ENCODE data around the gene PCNX2.

The PCNX2 gene

DNA sequence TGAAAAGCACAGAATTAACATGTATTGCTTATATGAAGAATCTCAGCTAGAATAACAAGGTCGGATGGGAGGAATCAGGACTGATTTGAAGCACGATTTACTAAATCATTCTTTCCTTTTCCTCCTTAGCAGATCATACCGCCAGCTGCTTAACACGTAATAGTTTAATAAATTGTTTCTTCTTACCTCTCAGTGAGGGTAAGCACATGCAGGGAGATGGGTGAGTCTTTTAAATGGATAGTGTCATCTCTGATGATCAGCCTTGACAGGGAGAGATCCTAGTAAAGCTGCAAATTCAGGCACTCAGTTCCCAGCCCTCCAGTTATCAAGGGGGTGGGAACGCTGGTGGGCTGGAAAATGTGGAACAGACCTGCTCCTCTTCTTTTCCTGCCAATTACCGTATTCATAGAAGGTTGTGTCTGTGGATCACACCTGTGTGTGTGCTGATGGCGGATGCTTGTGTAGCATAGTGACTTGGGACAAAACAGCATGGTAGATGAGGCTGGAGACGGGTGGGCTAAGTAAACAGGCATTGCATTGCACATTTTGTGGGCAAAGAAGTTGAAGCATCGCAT is 314.5 kb downstream of the PCNX2 start:
- no peak for DNase-seq

DNA sequence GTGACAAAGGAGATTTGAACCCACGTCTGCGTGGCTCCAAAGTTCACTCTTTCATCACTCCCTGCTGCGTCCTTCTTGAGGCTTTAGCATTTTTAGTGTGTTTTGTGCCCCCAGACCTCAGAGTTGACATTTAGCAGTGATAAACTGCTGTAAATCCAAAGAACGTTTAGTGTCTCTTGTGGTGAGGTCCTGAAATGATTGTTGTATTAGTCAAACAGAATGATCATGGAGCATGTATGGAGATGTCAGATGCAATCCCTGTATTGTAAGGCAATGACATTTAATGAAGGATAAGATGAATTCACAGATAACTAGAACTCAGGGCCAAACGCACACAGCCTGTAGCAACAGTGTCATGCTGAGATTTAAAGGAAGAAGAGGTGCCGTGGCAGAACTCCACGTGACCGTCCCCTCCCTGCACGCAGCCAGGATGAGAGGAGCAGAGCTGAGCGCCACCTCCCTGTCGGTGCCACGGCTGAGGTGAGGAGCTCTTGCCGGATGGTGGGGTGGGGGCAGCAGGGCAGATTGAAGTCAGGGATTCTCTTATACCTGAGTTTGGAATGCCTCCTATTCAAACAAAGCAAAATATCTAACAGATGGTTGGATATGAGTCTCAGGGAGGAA is 315.1 kb downstream of the PCNX2 start:
- no peak for DNase-seq

GRCh38 chr1:232979558-232979957 is 316.0 kb downstream of the PCNX2 start:
- DNase-seq, result no peak

DNA sequence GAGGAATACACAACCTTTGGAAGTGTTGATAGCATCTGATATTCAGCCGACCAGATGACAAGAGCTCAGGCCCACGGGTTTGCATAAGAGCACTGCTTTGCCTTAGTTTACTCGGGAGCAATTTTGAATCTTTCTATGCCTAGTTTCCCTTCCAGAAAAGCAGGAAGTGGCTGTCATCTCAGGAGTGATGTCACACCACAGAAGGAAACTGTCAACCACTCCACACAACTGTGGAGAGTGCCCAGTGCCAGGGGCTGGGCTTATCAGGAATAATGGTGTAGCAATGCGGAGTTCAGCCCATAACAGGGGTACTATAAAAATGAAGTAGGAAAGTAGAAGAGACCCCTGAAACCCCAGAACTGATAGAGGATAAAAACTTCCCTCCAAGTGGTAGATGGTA is 316.7 kb downstream of the PCNX2 start:
- DNase-seq, result no peak

- no peak for DNase-seq
Observed at GRCh38 chr1:232978091-232978634, 317.4 kb downstream of the PCNX2 start.

GRCh38 chr1:232974971-232975370 is 320.6 kb downstream of the PCNX2 start:
- DNase-seq, result no peak

GRCh38 chr1:232973652-232974611 is 321.6 kb downstream of the PCNX2 start:
- no peak for DNase-seq

GRCh38 chr1:232970508-232970907 is 325.0 kb downstream of the PCNX2 start:
- no peak for DNase-seq

GRCh38 chr1:232969799-232970198 is 325.7 kb downstream of the PCNX2 start:
- no peak for DNase-seq

- DNase-seq, result no peak
Observed at GRCh38 chr1:232968965-232969364, 326.6 kb downstream of the PCNX2 start.

DNA sequence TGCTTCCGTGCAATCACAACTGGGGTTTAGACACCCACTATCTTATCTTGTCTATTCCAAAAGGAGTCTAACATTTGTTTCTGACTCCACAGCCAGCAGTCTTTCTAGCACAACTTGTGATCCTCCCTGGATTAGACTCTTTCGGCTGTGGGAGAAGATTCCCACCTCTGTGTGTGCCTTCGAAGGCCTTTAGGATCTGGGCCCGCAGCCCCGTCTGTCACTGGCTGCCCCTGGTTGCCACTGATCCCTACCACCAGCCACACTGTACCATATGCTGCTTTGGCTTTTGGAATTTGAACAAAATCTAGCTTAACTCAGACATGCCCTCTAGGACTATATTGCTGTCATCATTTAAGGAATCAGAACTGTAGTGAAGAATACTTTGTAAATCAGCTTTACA is 327.1 kb downstream of the PCNX2 start:
- no peak for DNase-seq

GRCh38 chr1:232966663-232967062 is 328.9 kb downstream of the PCNX2 start:
- DNase-seq, result no peak

DNA sequence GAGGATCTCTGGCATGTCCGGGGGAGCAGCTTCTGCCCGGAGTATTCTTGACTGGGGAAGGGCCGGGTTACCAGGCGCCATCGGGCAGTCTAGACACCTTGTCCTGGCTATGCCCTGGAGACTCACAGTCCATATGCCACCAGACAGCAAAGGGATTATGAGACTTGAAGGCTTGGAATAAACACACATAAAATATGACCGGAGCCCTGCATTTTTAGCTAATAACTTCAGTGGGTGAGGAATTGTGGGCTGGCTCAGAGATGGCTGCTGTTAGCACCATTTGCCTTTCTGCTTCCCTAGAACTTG is 329.7 kb downstream of the PCNX2 start:
- no peak for DNase-seq

DNA sequence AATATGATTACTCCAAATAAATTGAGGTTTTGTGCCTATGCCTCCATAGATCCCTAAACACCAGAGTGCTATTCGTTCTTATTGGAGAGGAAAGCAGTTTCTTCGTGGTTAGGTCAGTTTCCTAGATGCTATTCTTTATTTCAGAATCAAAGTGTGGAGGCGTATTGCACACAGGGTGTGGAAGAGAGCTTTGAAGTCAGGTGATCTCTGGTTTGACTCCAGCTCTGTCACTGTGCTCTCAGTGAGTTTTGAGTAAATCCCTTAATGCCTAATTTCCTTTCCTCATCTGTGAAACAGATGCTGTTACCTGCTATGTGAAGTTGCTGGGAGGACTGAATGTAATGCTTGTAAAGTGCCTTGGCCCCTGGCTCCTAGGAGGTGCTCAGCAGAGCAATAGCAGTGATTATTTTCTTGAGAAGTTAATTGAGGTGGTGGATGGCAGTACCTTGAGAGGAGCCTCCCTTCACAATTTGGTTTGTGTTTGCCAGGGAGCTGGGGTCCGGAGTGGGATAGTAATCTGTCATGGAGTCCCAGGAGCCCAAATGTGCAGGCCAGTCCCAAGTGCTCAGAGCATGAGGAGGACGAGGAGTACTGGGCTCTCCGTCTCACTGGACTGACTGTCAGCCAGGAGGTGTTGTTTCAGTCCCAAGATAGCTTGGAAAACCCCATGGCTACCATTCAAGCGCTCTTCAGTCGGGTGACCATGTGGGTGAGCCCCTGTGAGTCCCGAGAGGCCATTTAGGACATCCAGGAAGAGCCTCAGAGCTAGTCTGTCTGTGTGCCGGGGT is 330.2 kb downstream of the PCNX2 start:
- no peak for DNase-seq

- DNase-seq, result no peak
Observed at GRCh38 chr1:232964601-232965000, 330.9 kb downstream of the PCNX2 start.

DNA sequence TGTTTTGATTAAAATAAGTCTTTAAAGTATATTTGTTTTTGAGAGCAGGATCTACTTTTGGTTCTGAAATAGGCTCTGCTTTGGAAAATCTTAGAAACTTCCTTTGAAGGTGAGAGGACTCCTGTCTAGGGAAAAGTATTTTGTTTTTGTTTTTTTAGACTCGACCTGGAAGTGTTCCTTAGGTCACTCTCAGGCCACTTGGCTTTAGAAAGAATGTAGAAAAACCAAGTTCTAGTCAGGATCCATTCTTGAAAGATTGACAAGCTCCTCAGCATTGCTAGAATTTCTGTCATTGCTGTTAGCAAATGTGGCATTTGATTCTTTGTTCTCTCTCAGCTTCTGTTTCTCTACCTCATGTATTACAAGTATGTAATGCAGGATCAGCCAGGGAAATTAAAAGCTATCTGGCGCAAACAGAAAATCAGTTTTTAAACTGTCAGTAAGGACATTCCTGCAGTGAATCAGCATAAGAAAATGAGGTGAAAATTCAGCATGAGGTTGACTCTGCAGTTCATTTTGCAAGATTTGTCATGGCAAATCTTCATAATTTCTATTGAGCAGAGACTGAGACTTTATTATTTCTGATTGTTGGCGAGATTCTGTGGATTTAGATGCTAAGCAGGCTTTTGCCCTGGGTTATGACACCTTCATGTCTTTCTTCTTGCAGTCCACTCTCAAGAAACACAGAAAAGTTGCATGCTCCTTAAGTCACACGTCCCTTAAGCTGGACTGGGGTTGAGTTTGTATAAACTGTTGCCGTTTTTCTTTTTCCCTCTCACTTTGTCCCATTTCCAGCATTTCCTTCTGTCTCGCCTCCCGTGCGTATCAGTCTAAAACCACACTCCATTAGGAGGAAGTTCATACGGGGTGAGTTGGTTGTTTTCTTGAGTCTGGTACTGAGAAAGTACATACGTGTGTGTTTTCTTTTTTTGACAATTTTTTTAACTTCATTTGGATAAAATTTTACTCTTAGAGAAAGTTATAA is 332.5 kb downstream of the PCNX2 start:
- no peak for DNase-seq

DNA sequence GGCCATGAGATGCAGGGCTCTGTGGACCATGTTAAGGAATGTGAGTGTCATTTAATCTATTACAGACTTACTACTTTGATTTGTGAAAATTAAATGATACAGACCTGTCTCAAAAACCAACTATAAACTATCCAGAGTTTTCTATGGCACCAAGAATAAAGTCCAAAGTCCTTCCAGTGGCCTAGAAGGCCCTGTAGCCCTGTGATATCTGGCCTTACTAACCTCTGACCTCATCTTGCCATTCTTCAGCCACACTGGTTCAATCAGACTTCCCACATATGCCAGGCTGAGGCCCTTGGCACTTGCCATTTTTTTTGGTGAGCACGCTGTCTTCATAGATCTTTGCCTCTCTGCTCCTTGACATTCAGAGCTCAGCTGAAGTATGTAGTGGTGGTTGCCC is 337.5 kb downstream of the PCNX2 start:
- no peak for DNase-seq

GRCh38 chr1:232956081-232956480 is 339.4 kb downstream of the PCNX2 start:
- DNase-seq, result no peak

DNA sequence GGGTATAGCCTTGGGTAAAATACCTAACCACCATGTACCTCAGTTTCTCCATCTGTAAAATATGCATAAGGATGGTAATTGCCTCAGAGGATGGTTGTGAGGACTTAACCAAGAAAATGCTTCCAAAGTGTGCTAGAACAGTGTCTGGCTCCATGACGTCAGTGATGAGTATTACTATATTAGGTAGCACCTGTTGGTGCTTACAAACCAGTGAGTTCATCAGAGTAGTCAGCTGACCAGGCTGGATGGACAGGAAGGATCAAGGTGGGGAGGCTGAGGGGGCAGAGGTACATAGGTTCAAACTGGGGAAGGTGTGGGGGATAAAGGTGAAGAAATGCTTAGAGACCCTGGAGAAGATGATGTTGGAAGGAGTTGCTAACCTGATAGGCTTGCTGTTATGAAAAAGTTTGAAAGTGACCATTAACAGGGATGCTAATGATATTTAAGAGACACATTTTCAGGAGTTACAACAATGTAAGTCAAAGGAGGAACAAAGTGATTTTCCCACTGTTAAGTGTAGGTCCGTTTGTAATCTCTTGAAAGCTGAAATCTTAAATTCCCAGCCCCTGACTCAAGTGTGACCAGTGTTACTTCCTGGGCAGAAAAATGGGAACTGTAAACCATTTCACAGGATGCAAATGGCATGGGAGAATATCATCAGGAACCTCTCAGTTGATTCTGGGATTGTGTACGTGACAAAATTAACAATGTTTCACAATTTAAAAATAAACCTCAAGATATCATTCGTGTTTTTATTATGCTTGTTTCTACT is 340.7 kb downstream of the PCNX2 start:
- DNase-seq, result no peak

DNA sequence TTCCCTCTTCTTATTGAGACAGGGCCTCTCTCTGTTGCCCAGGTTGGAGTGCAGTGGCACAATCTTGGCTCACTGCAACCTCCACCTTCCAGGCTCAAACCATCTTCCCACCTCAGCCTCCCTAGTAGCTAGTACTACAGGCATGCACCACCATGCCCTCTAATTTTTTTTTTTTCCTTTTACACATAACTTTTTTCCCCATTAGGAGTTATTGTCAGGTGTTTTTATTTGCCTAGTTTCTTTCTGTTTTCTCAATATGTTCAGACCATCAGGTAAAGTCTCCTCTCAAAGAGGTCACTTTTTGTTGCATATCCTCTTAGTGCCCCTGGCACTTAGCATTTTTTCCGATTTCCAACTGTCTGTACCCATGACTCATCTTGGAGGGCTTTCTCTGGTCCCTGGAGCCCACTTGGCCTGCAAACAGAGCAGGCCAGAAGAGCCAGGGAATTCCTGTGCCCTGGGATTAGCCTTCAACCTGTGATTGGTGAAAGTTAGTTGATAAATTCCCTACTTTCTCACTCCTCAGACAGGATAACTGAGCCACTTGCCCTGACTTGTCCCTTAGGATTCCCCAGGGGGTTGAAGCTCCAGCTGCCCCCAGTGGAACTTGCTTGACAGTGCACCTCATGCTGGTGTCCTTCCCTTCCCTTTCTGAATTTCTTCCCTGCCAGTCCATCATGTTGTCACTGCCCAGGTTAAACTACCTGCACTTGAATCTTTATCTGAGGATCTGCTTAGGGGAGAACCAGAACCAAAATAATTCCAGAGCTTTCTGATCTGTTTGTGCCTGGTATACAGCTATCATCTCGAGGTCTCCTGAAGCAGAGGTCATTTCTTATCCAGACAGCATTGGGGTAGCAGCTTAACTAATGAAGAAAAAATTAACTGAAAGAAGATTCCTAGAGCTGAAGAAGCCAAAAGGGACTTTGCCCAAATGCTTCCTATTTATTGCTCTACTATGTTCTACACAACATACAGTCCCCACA is 342.7 kb downstream of the PCNX2 start:
- DNase-seq, result no peak

Measured in effector CD8-positive, alpha-beta T cell (primary cell).